Measurements from ENCODE around the gene FAHD2A.
"Not testable (repeated sequence)": the region's sequence is repeated elsewhere in the genome, so short reads cannot be mapped to it uniquely, and the experiment has no call there.

The FAHD2A gene

GRCh38 chr2:95376311-95377215, 25.9 kb upstream of the FAHD2A start:
- DNase-seq (ENCODE audit: low spot score): no peak

DNA sequence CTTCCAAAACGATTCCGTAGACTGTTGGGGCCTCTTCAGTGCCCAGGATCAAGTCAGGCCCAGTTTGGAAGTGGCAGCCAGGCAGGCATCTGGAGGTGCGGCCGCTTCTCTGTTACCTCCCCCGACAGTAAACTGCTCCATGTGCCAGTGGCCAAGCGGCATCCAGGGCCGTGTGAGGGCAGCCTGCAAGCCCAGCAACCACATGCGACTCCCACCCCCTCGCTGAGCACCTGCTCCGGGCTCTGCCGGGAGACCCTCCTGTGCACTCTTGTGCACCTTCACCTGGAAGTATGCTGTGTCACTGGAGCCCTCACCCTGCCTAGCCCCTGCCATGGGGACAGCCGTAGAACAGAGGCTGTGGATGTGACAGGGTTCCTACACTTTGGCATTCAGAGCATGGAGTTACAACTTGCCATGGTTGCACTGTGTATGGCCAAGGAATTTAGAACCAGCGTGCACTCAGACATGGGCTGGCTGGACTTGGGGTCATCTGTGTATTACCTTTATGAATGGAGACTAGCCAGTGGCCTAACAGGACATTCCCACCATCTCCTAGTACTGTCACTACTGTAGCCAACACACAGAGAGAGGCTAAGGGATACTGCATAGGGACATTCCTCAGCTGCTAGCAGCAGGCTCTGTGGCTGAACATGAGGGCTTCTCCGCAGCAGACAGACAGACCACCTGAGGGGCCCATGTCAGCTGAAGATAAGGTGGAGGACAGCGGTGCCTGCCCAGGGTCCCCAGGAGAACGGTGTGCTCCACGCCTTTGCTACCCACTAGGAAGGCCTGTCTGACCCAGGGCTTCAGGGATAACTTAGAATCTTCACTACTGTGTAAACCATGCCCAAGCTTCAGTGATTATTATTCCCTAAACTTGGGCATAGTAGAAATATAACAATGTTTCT, 25.0 kb upstream of the FAHD2A start:
- DNase-seq (ENCODE audit: low spot score): no peak

- not testable (repeated sequence) for DNase-seq (ENCODE audit: low spot score)
Measured at GRCh38 chr2:95378281-95378680, 24.2 kb upstream of the FAHD2A start.

- no peak for DNase-seq (ENCODE audit: low spot score)
Measured at GRCh38 chr2:95379371-95379831, 23.1 kb upstream of the FAHD2A start.

DNA sequence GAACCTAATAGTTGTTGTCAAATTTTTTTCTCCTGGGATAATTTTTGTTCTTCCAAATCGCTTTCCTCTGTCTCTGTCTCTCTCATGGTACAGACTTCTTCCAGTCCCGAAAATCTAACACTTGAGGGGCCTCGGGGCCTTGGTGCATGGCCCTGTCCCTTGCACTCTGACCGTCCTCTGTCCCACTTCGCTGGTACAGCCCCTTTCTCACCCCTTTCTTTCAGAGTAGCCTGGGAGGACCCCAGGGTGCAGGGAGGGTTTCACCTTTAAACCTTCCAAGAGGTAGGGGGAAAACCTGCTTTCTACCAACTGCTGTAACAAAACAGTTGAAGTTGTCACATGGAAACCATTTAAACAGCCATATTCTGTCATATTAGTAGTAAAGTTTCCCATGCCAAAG, 22.2 kb upstream of the FAHD2A start:
- DNase-seq (ENCODE audit: low spot score): no peak

DNA sequence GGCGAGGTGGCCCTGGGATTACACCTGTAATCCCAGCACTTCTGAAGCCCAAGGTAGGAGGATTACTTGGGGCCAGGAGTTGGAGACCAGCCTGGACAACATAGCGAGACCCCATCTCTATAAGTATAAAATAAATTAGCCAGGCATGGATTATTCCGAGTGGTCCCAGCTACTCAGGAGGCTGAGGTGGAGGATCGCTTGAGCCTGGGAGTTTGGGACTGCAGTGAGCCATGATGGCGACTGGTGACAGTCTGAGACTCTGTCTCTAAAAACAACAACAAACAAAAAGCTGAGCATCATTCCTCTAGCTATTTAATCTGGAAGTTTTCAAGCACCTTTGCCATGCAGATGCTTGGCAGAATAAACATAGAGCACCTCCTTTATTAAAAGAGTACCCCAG, 21.8 kb upstream of the FAHD2A start:
- DNase-seq (ENCODE audit: low spot score): no peak

DNA sequence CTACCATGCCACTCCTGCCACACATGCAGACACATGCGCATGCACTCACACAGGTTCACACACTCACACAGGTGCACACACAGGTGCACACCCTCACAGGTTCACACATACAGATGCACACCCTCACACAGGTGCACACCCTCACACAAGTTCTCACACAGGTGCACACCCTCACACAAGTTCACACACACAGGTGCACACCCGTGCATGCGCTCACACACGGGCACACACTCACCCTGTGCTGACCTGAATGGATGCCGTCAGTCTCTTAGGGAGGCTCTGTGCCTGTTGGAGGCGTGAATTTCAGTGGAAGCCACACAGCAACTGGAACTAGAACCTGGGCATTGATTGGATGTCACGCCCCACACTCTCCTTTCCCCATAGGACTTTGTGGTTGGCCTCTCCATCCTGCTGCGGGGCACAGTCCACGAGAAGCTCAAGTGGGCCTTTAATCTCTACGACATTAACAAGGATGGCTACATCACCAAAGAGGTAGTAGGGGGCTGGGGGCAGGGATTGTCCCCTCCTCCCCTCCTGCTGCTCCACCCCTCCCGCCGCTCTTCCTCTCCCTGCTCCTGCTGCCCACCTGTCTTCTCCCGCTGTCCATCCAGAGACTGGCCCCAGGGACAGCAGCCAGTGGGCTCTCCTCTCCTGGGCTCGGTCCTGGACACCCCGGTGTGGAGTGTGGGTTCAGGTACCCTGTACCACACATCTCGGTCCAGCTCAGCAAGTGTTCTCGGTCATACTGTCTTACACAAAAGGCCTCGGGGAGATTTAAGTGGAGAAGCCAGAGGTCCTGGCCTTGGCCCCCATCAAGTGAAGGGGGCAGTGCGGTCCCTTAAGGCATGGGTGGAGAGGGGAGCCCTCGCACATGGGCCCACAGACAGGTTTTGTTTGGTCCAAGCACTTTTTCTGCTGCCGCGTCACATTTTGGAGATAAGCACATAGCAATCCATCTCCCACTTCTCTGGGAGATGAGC, 21.0 kb upstream of the FAHD2A start:
- no peak for DNase-seq (ENCODE audit: low spot score)

- DNase-seq (ENCODE audit: low spot score): no peak
Measured at GRCh38 chr2:95382192-95382591, 20.3 kb upstream of the FAHD2A start.

DNA sequence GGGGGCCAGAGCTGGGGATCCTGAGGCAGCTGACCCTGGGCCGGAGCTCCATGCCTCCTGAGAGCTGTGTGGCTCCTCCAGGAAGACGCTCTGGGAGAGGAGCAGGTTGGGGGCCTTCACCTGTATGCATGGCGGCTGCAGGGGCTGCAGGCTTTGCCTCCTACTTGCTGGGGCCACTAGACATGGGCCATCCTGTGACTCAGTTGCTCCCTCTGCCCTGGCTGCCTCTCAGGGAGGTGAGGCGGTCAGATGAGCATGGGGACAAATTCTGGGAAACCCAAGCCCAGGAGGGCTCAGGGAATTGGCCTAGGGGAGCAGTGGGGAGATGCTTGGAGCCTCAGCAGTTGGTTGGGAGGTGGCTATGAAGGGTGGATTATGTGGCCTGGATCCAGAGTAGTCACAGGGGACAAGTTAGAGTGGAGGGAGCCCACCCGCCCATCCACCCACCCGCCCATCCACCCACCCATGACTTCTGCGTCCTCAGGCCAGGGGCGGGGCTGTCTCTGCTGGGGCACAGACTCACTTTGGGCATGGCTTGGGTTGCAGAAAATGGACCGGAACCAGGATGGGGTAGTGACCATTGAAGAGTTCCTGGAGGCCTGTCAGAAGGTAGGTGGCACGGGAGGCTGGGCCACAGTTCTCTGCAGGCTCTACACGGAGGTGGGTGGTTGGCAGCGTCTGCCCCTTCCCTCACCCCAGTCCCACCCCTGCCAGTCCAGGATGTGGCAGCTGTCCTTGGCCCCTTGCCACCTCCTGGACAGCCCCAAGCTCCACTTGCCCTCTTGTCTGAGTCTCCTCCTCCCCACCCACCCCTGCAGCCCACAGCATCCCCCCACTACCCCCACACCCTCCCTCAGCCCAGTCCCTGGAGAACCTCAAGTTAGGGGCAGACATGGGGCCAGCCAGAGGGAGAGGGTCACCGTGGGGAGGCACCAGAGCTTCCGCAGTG, 19.5 kb upstream of the FAHD2A start:
- no peak for DNase-seq (ENCODE audit: low spot score)

- DNase-seq (ENCODE audit: low spot score): no peak
Measured at GRCh38 chr2:95383635-95384027, 18.9 kb upstream of the FAHD2A start.

GRCh38 chr2:95384854-95385569, 17.5 kb upstream of the FAHD2A start:
- no peak for DNase-seq (ENCODE audit: low spot score)

DNA sequence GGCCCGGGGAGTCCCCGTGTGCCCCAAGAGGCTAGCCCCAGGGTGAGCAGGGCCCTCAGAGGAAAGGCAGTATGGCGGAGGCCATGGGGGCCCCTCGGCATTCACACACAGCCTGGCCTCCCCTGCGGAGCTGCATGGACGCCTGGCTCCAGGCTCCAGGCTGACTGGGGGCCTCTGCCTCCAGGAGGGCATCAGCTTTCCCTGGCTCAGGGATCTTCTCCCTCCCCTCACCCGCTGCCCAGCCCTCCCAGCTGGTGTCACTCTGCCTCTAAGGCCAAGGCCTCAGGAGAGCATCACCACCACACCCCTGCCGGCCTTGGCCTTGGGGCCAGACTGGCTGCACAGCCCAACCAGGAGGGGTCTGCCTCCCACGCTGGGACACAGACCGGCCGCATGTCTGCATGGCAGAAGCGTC, 16.9 kb upstream of the FAHD2A start:
- DNase-seq (ENCODE audit: low spot score): no peak

- DNase-seq (ENCODE audit: low spot score): no peak
Measured at GRCh38 chr2:95386031-95386430, 16.5 kb upstream of the FAHD2A start.

DNA sequence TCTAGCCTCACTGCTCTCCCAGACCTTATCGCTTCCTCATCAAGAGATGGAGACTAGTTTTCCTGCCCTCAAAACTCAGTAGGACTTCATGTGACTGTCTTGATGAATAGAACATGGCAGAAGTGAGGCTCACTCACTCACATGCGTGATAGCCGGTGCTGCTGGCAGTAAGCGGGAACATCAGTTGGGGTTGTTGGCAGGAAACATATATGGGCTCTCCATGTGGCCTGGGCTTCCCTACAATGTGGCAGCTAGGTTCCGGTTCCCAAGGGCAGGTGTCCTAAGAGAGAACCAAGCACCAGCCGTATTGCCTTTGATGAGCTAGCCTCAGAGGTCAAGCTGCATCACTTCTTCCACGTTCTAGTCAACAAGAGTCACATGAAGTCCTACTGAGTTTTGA, 15.2 kb upstream of the FAHD2A start:
- no peak for DNase-seq (ENCODE audit: low spot score)

DNA sequence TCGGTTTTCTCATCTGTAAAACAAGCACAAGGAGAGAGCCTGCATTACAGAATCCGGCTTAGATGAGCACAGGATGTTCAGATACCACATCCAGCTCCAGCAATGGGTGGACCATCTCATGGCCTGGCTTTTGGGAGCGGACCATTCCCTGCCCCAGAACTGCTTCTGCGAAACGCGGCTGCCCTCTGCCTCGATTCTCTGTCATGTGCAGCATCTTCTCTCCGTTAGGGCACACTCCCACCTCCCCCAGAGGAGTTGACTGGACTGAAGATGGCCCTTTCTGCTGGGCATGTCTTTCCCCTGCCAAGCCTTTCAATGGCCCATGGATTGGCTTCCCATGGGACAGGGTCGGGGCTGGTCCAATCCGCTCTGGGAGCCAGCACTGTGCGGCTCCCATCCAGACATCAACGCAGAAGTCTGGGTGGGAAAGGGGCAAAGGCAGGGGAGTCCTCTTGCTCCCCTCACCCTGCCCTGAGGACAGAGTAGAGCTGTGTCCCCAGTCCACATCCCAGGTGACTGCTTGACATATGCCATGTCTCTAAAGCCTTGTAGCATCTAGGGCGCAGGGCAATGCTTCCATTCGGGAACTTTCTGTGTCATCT, 14.3 kb upstream of the FAHD2A start:
- DNase-seq (ENCODE audit: low spot score): no peak

DNA sequence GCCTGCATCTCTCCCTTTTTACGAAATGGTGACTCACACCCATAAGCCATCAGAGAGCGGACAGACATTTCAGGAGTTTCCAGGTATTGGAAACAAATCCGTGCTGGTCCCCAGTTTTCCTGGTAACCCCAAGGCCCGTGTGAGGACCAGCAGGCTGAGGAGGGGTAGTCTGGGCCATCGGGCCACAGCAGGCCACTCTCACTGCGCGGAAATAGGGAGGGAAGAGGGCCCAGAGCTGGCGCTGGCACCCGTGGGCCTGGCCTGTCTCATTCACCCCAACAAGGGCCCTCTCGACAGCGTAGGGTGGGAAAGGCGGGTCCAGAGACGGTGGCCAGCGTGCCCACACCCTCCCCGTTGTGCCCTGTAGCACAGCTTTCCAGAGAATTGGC, 13.7 kb upstream of the FAHD2A start:
- DNase-seq (ENCODE audit: low spot score): no peak

- peak; percentile 50 for DNase-seq (ENCODE audit: low spot score)
Measured at GRCh38 chr2:95389245-95390119, 13.0 kb upstream of the FAHD2A start.

DNA sequence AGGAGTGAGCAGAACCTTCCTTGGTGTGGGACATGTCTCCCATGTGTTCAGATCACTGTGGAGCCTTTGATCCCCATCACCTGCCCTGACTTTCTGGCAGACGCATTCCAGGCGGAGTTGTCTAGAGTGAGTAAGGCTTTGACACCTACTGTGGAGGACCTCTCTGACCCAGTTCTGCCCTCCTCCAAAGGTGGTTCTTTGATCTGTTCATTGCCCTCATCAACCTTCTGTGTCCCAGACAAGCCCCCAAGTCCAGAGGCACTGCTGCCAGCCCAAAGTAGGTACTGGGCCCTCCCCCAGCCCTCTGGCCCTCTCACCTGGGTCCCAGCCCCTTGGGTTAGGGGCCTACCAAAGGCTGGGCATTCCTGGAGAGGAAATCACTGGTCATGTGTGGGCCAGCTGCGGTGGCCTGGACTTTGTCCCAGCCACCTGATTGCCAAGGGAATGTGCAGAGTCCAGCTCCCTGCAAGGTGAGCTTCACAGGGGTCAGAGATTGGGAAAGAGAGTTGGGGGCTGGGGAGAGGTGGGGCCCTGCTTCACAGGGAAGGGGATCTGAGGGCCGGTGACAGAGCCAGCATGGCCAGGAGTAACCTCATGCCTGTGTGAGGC, 12.1 kb upstream of the FAHD2A start:
- DNase-seq (ENCODE audit: low spot score): no peak

All from COLO829 (cell line).